HG03108 (cell line): ENCODE data around the gene SUMO3.

Source experiments
- ATAC-seq: cut with Tn5 transposase; IDR thresholded peaks from one replicate; pipeline ENCODE4 v1.9.1; 2021; ENCODE audit warnings: moderate library complexity; ENCODE audit not compliant: unreplicated experiment

SUMO3 gene

GRCh38 chr21:44804762-44805161 lies 13.1 kb downstream of the SUMO3 start:
- ATAC-seq = no peak

GRCh38 chr21:44803651-44804050 lies 14.2 kb downstream of the SUMO3 start:
- ATAC-seq = no peak

GRCh38 chr21:44802396-44803153 lies 15.3 kb downstream of the SUMO3 start:
- peak; percentile 16 for ATAC-seq

GRCh38 chr21:44801468-44802395 lies 16.1 kb downstream of the SUMO3 start, which contains the start of gene UBE2G2:
TSS of gene UBE2G2 (minus strand) at chr21:44801820. CDS start at chr21:44801748, 72 bp downstream.
- ATAC-seq = peak; percentile 74

GRCh38 chr21:44800971-44801467 lies 16.8 kb downstream of the SUMO3 start:
- ATAC-seq = no peak

GRCh38 chr21:44800103-44800502 lies 17.8 kb downstream of the SUMO3 start:
- ATAC-seq = no peak

GRCh38 chr21:44799646-44800045 lies 18.2 kb downstream of the SUMO3 start:
- no peak for ATAC-seq

- no peak for ATAC-seq
These were observed 20.1 kb downstream of the SUMO3 start for GRCh38 chr21:44797775-44798174.

- ATAC-seq = no peak
These were observed 22.5 kb downstream of the SUMO3 start for GRCh38 chr21:44795342-44795741.

- ATAC-seq = no peak
These were observed 24.1 kb downstream of the SUMO3 start for GRCh38 chr21:44793592-44794374.

GRCh38 chr21:44792702-44793591 lies 24.9 kb downstream of the SUMO3 start:
- ATAC-seq = peak; percentile 54

- no peak for ATAC-seq
These were observed 25.9 kb downstream of the SUMO3 start for GRCh38 chr21:44791993-44792392.

GRCh38 chr21:44791246-44791645 lies 26.6 kb downstream of the SUMO3 start:
- ATAC-seq = no peak

- no peak for ATAC-seq
These were observed 27.5 kb downstream of the SUMO3 start for GRCh38 chr21:44790368-44790767.

GRCh38 chr21:44789880-44790279 lies 28.0 kb downstream of the SUMO3 start:
- no peak for ATAC-seq

- ATAC-seq = no peak
These were observed 32.1 kb downstream of the SUMO3 start for GRCh38 chr21:44785620-44786335.

GRCh38 chr21:44784810-44785209 lies 33.1 kb downstream of the SUMO3 start:
- ATAC-seq = no peak

- ATAC-seq = no peak
These were observed 34.7 kb downstream of the SUMO3 start for GRCh38 chr21:44783020-44783696.
